Activated CD4-positive, alpha-beta T cell treated with anti-CD3 and anti-CD28 coated beads, Interleukin-2, amount 50 U/mL, for 4 hours (primary cell): ENCODE measurements around the gene FOS.
"Not testable (repeated sequence)": the region's sequence is repeated elsewhere in the genome, so short reads cannot be mapped to it uniquely, and the experiment has no call there.

ENCODE experiments used
- DNase-seq, 2 experiments: peaks; one replicate each; pipeline ENCODE4 v3.0.0-alpha.2; 2020

FOS gene

DNA sequence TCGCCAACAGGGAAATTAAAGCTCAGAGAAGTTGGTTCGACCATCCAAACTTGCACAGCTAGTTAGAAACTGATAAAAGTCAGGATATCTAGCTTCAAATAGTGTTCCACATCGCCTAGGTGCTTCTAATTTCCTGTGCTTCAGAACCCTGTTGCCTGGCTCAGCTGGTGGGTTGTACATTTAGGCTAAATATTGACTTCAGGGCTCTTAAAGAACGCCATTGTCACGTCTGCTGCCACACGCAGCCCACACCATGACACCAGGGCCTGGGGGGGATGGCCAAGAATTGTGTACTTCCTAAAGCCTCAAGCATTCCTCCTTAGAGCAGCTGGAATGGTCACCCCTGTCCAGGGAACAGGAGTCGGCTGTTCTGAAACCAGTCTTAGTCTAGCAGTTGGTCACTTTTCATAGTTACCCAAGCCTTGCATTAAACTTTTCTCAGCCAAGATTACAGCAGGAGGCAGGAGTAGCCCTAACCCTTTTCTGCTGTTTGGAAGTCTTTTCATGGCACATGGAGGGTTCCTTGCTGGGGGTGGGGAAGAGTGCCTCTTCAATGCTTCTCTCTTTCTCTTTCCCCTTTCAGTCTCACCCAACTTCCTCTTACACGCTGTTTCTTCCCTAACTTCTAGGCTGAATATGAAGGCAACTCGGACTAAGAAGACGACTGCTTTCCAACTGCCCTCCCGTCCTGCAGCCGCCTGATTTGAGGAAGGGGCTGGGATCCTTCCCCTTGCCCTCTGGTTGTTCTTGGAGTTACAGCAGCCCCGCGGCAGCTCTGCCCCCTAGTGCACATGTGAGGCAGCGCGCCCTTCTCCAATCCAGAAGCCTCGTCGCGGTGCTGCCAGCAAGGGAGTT lies 17.1 kb downstream of the FOS start:
- peak; percentile 71 to 74 for DNase-seq

DNA sequence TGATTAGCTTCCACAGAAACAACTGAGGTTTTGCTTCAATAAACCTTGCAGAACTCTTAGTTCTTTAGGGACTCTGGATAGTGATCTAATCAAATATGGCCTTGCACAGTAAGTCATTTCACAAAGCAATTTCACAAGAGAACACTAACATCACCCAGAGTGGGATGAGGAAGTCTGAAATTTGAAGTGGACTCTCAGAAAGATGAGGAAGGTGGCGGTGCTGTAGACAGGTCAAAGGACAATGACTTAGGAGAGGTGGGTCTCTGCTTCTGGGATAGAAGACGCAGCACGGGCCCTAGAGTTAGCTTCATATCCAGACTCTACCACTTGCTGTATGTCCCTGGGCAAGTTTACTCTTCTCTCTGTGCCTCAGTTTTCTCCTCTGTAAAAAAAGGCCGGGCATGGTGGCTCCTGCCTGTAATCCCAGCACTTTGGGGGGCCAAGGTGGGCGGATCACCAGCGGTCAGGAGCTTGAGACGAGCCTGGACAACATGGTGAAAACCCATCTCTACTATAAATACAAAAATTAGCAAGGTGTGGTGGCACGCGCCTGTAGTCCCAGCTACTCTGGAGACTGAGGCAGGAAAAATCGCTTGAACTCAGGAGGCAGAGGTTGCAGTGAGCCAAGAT lies 18.9 kb downstream of the FOS start:
- no peak for DNase-seq

- DNase-seq, result no peak
These were observed 19.7 kb downstream of the FOS start for GRCh38 chr14:75298187-75298965.

DNA sequence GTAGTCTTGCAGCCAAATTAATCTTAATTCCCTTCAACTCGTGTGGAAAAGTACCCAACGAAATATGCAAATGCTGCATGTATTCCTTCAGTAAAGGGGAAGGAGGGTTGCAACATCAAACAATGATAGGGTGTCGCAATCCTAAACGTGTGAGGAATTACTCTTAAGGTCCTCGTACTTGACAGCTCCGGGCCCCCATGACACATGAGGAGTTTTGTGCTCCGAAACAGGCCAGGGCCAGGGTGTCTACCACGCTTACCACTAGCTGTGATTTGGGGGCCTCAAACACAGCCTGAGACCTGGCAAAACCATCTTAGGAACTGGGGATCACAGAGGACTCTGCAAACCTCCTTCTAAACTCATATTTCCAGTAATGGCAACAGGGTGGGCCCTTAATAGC lies 20.4 kb downstream of the FOS start:
- no peak for DNase-seq

DNA sequence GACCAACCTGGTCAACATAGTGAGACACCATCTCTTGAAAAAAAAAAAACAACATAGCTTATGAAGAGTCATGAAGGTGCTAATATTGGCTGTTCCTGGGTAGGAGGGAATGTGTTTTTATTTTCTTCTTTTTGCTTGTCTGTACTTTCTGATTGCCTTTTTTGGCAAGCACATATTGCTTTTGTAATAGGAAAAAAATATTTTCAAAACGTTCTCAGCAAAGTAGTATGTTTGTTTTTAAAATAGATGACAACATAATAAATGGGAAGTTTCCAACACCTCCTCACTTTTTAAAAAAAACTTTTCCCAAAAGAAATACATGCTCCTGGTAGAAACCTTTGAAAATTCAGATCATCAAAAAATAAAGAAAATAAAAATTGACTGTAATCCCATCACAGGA lies 20.9 kb downstream of the FOS start:
- DNase-seq, result no peak

GRCh38 chr14:75301666-75302325 lies 23.2 kb downstream of the FOS start:
- DNase-seq, result peak; percentile 34 to 47

DNA sequence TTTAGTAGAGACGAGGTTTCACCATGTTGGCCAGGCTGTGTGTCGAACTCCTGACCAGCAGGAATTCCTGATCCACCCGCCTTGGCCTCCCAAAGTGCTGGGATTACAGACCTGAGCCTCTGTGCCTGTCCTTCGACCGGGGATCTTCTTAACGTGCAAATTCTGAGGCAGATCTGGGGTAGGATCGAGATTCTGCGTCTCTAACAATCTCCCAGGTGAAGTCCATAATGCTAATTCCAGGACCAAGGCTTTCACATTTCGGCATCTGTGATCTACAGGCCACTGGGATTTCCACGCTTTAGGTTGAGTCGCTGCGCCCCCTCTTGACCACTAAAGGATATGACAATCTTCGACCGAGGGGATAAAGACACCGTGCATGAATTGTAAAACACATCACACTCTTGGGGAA lies 24.8 kb downstream of the FOS start:
- DNase-seq, result peak; percentile 54 to 56

DNA sequence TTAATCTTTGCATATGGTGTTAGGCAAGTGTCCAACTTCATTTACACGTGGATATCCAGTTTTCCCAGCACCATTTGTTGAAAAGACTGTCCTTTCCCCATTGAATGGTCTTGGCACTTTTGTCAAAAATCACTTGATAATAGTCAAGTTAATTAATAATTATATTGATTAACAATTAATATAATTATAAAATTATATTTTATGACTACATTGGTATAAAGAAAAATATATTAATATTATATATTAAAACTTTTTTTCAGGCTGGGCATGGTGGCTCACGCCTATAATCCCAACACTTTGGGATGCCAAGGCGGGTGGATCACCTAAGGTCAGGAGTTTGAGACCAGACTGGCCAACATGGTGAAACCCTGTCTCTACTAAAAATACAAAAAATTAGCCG lies 27.8 kb downstream of the FOS start:
- DNase-seq, result not testable (repeated sequence)

DNA sequence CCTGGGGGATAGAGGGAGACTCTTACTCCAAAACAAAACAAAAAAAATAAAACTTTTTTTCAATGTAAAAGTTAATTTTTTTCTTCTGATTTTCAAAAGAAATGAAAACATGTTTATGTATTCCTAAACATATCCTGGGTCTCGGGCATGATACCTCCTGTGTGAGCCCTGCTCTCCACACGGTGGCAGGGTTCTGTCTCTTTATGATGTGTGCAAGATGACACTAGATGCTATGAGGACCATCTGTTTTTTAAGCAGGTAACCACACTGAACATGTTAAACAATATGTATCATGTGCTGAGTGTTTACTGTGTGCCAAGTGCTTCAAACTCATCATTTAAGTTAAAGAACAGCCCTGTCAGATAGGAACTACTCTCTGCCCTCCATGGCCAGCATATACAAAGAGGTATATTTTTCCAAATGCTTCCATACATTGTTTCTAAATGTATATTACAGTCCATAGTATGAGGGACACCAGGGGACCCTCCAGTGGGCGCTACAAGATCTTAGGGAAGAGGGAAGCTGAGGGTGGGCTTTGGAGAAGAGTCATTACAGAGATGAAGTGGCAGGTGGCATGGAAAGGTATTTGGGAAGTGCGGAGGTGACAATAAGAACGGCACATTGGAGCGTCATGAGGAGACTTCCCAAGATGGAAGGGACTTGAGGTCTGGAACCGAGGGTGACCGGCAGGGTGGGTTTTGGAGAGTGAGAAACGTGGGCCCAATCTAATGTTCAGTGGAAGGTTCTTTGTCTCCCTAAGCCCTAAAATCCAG lies 28.5 kb downstream of the FOS start:
- DNase-seq, result no peak

- peak; percentile 63 to 67 for DNase-seq
These were observed 29.2 kb downstream of the FOS start for GRCh38 chr14:75307700-75308379.

- not testable (repeated sequence) for DNase-seq
These were observed 30.4 kb downstream of the FOS start for GRCh38 chr14:75308991-75309390.

DNA sequence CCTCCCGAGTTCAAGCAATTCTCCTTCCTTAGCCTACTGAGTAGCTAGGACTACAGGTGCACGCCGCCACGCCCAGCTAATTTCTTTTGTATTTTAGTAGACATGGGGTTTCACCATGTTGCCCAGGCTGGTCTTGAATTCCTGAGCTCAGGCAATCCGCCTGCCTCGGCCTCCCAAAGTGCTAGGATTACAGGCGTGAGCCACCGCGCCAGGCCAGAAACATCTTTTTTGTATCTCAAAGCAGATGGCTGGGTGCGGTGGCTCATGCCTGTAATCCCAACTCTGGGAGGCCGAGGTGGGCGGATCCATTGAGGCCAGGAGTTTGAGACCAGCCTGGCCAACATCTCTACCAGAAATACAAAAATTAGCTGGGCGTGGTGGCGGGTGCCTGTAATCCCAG lies 30.9 kb downstream of the FOS start:
- not testable (repeated sequence) for DNase-seq

DNA sequence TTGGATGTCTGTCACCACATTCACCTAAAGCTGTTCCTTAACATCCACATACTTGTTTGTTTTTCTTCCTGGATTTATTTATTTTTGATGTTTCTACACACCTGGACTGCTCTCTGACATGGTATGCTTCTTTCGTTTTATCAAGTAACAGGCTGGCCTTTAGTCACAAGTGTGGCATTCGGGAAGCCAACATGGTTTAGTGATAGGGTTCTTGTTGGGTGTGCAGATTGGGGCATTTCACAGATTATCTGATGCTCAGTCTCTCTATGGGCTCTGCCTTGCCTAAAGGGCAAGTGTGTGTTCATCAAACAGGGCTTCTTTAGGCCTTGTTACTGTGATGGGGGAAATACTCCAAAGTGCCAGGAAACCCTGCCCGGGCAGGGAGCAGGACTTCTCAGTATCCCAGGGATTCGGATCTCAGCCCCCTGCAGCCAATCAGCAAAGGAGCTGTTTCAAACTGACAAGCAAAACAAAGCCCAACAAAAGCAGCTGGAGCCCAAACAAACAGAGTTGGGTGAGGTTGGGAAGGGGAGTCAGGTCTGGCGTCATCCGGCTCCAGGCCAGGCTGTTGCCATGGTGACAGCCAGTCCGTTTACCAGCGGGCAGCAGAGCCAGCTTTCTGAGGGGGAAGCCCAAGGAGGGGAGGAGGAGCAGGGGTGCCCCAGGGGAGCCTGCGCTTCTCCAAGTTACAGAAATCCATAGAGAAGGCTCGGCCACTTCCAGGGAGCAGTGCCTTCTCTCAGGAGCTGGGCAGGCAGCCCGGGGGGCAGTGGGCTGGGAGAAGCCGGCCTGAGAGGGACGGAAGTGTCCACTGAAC lies 31.9 kb downstream of the FOS start:
- DNase-seq, result no peak

- no peak for DNase-seq
These were observed 32.7 kb downstream of the FOS start for GRCh38 chr14:75311356-75311755.

DNA sequence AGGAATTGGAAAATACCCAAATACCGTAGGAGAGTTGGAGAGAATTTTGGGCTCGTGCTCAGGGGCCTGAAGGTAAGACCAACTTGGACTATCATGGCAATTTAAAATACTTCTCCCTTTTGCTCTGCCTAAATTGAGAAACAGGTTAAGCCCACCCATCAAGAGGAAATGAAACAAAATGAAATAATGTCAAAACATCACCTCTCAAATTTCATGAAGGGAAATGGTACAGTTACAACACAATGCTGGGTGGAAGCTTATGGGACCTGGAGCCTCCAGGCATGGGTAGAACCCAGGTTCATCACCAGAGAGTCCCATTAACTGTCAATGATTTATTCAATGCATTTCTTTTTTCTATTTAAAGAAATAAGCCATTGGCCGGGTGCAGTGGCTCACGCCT lies 33.7 kb downstream of the FOS start:
- no peak for DNase-seq

DNA sequence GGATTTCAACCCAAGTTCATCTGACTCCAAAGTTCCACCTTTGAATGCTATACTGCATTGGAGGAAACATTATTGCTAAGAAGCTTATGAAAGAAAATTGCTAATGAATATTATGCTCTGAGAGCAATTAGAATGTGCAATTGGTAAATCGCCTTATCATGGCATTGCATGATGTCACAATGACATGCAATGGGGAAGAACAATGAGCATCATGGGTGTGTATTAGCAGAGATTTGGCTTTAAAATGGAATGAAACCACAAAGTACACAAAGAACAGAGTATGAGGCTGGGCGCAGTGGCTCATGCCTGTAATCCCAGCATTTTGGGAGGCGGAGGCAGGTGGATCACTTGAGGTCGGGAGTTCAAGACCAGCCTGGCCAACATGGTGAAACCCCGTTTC lies 34.7 kb downstream of the FOS start:
- DNase-seq, result no peak

DNA sequence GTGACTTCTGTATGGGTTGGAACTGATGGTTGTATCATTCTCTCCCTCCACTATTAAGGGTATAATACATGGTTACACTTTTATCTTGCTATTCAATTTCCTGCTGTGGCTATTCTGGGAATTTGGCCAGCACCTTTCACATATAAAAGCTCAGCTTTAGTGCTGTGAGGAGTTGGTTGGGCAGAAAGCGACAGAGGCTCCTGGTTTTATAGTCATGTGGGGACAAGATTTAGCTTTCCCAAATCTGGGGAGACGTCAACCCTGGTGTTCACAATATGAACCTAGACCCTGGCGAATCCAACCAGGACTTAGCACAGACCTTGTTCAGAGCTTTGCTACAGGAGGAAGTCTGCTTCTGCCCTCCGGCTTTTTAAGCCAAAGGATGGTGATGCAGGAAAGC lies 36.5 kb downstream of the FOS start:
- DNase-seq, result no peak

- no peak for DNase-seq
These were observed 38.5 kb downstream of the FOS start for GRCh38 chr14:75317148-75317547.

GRCh38 chr14:75318353-75318752 lies 39.7 kb downstream of the FOS start:
- DNase-seq, result no peak

DNA sequence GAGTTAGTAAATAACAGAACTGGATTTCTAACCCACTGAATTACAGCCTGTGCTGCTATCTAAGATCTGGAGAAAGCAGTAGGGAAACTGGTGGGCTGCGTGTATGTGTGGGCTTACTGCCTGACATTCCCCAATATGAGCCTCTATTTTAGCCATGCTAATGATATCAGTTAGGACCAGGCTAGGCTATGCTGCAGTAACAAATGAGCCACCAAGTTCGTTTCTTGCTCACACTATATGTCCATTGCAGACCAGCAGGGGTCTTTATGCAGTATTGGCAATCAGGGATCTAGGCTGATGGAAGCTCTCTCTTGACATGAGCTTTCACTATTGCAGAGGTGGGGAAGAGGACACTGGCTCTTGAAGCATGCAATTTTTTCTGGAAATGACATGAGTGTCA lies 40.4 kb downstream of the FOS start:
- DNase-seq, result no peak

GRCh38 chr14:75320196-75320595 lies 41.6 kb downstream of the FOS start:
- DNase-seq, result no peak
